Measurements from ENCODE around the gene RABEP1.

DNA sequence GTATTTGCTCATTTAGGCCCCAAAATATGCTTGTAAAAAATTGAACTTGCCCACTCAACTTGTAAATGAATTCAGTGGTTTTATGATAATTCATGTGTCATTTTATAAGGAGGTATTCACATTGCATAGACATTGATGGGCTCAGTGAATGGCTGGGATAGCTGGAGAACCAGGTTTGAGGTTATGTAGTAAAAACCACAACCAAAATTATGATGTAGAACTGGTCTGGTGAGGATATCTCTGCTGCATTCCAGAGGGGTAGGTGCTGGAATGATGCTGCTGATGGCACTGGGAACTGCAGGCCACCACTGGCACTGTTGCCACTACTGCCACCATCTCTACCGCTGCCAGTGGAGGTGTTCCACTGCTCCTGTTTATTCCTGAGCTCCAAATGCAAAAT, 21.5 kb upstream of the RABEP1 start:
- TF ChIP-seq, protein P1, sequence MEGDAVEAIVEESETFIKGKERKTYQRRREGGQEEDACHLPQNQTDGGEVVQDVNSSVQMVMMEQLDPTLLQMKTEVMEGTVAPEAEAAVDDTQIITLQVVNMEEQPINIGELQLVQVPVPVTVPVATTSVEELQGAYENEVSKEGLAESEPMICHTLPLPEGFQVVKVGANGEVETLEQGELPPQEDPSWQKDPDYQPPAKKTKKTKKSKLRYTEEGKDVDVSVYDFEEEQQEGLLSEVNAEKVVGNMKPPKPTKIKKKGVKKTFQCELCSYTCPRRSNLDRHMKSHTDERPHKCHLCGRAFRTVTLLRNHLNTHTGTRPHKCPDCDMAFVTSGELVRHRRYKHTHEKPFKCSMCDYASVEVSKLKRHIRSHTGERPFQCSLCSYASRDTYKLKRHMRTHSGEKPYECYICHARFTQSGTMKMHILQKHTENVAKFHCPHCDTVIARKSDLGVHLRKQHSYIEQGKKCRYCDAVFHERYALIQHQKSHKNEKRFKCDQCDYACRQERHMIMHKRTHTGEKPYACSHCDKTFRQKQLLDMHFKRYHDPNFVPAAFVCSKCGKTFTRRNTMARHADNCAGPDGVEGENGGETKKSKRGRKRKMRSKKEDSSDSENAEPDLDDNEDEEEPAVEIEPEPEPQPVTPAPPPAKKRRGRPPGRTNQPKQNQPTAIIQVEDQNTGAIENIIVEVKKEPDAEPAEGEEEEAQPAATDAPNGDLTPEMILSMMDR (IDR thresholded peaks at IDR 0.05): no peak
- TF ChIP-seq POLR2A (IDR thresholded peaks at IDR 0.05): no peak

Measured in testis (tissue), 2 donors.